TTC549 (cell line): ENCODE measurements around the gene ALDH18A1.
"Not testable (repeated sequence)": the region's sequence is repeated elsewhere in the genome, so short reads cannot be mapped to it uniquely, and the experiment has no call there.

Experiments used
- FAIRE-seq: peaks from 2 replicates; lab custom pipeline; 2012; peaks lifted over from hg19 to GRCh38; lab: Jason Lieb, UNC

Gene ALDH18A1

GRCh38 chr10:95648138-95648537 lies 8.4 kb downstream of the ALDH18A1 start:
- FAIRE-seq: no peak

- FAIRE-seq: no peak
These were observed 10.4 kb downstream of the ALDH18A1 start for GRCh38 chr10:95646160-95646559.

GRCh38 chr10:95644901-95645300 lies 11.6 kb downstream of the ALDH18A1 start:
- no peak for FAIRE-seq

- no peak for FAIRE-seq
These were observed 15.6 kb downstream of the ALDH18A1 start for GRCh38 chr10:95640891-95641315.

GRCh38 chr10:95637911-95638310 lies 18.6 kb downstream of the ALDH18A1 start:
- FAIRE-seq: no peak

GRCh38 chr10:95637140-95637539 lies 19.4 kb downstream of the ALDH18A1 start:
- no peak for FAIRE-seq

- no peak for FAIRE-seq
These were observed 21.2 kb downstream of the ALDH18A1 start for GRCh38 chr10:95635319-95635733.

- FAIRE-seq: no peak
These were observed 27.7 kb downstream of the ALDH18A1 start for GRCh38 chr10:95628786-95629185.

GRCh38 chr10:95626500-95626899 lies 30.0 kb downstream of the ALDH18A1 start:
- no peak for FAIRE-seq

GRCh38 chr10:95620415-95620814 lies 36.1 kb downstream of the ALDH18A1 start:
- not testable (repeated sequence) for FAIRE-seq

- FAIRE-seq: no peak
These were observed 38.4 kb downstream of the ALDH18A1 start for GRCh38 chr10:95618101-95618500.

GRCh38 chr10:95616446-95616845 lies 40.1 kb downstream of the ALDH18A1 start:
- no peak for FAIRE-seq

GRCh38 chr10:95613330-95613729 lies 43.2 kb downstream of the ALDH18A1 start:
- FAIRE-seq: no peak

GRCh38 chr10:95610727-95611126 lies 45.8 kb downstream of the ALDH18A1 start:
- no peak for FAIRE-seq

- no peak for FAIRE-seq
These were observed 49.6 kb downstream of the ALDH18A1 start for GRCh38 chr10:95606922-95607321.

GRCh38 chr10:95605163-95605562 lies 51.3 kb downstream of the ALDH18A1 start:
- no peak for FAIRE-seq

GRCh38 chr10:95604630-95605029 lies 51.9 kb downstream of the ALDH18A1 start:
- no peak for FAIRE-seq

- FAIRE-seq: no peak
These were observed 54.1 kb downstream of the ALDH18A1 start for GRCh38 chr10:95602382-95602781.

- peak; percentile 75 for FAIRE-seq
These were observed 55.3 kb downstream of the ALDH18A1 start for GRCh38 chr10:95601116-95601719.

GRCh38 chr10:95600158-95600557 lies 56.4 kb downstream of the ALDH18A1 start:
- no peak for FAIRE-seq

GRCh38 chr10:95597788-95598187 lies 58.7 kb downstream of the ALDH18A1 start:
- no peak for FAIRE-seq

- no peak for FAIRE-seq
These were observed 68.5 kb downstream of the ALDH18A1 start for GRCh38 chr10:95588025-95588424.

GRCh38 chr10:95579835-95580535 lies 76.5 kb downstream of the ALDH18A1 start:
- no peak for FAIRE-seq

- FAIRE-seq: no peak
These were observed 77.2 kb downstream of the ALDH18A1 start for GRCh38 chr10:95579292-95579691.
